GM23338 (cell line): ENCODE data around the gene GEMIN2. TPM values are rescaled to one million over a fixed set of nuclear protein-coding genes. Genes with fewer than 3 reads are reported as not detected.
"Not testable (repeated sequence)": the region's sequence is repeated elsewhere in the genome, so short reads cannot be mapped to it uniquely, and the experiment has no call there.

ENCODE experiments used
- ATAC-seq: fragments of 200-7000 bp; cut with Tn5 transposase; 3 replicates; pipeline ENCODE4 v1.9.1; 2020
- DNase-seq: peaks from one replicate; pipeline ENCODE4 v3.0.0-alpha.2; 2015; ENCODE audit warnings: low spot score
- H2AFZ ChIP-seq: fragments of 200-600 bp; sonication (generic); 2 replicates; pipeline ENCODE4 v1.8.0; 2016; ENCODE audit warnings: antibody characterized with exemption, mild to moderate bottlenecking, moderate library complexity
- H3F3A ChIP-seq: fragments of 200-600 bp; sonication (generic); replicated peaks from 2 replicates; pipeline ENCODE4 v1.8.0; 2017; ENCODE audit warnings: antibody characterized with exemption, mixed run types, low read depth
- H3K27ac ChIP-seq: fragments of 200-600 bp; sonication (generic); 2 replicates; pipeline ENCODE4 v1.6.1; 2016; ENCODE audit warnings: low read depth
- H3K27me3 ChIP-seq: fragments of 200-600 bp; sonication (generic); 2 replicates; pipeline ENCODE4 v1.8.0; 2016; ENCODE audit warnings: mild to moderate bottlenecking, mixed run types, moderate library complexity; ENCODE audit not compliant: insufficient read depth
- H3K36me3 ChIP-seq: fragments of 200-600 bp; sonication (generic); 2 replicates; pipeline ENCODE4 v1.8.0; 2016; ENCODE audit warnings: mild to moderate bottlenecking; ENCODE audit not compliant: insufficient read depth
- H3K4me1 ChIP-seq: fragments of 200-600 bp; sonication (generic); 2 replicates; pipeline ENCODE4 v1.8.0; 2016; ENCODE audit warnings: mild to moderate bottlenecking, moderate library complexity; ENCODE audit not compliant: insufficient read depth
- H3K4me2 ChIP-seq: fragments of 200-600 bp; sonication (generic); 2 replicates; pipeline ENCODE4 v1.7.1; 2017; ENCODE audit warnings: mixed run types
- H3K4me3 ChIP-seq: fragments of 200-600 bp; sonication (generic); 2 replicates; pipeline ENCODE4 v1.6.1; 2016; ENCODE audit warnings: mixed run types
- H3K79me2 ChIP-seq: fragments of 200-600 bp; sonication (generic); replicated peaks from 2 replicates; pipeline ENCODE4 v1.8.0; 2017; ENCODE audit warnings: mild to moderate bottlenecking; ENCODE audit not compliant: insufficient read depth
- H3K9me2 ChIP-seq: fragments of 200-600 bp; sonication (generic); 2 replicates; pipeline ENCODE4 v1.8.0; 2017; ENCODE audit not compliant: insufficient read depth
- H4K20me1 ChIP-seq: fragments of 200-600 bp; sonication (generic); replicated peaks from 2 replicates; pipeline ENCODE4 v1.8.0; 2017; ENCODE audit warnings: mild to moderate bottlenecking; ENCODE audit not compliant: insufficient read depth
- H3K27ac Mint-ChIP-seq: 2 replicates; pipeline ENCODE4 v1.8.0; 2020; ENCODE audit warnings: inconsistent platforms, mild to moderate bottlenecking, moderate library complexity, mixed read lengths
- H3K27me3 Mint-ChIP-seq: 3 replicates; pipeline ENCODE4 v1.8.0; 2022; ENCODE audit warnings: low read depth, mild to moderate bottlenecking, moderate library complexity, mixed read lengths, inconsistent platforms; ENCODE audit not compliant: insufficient read depth, poor library complexity
- H3K36me3 Mint-ChIP-seq: 3 replicates; pipeline ENCODE4 v1.8.0; 2021; ENCODE audit warnings: low read depth, mild to moderate bottlenecking, inconsistent platforms, moderate library complexity, mixed read lengths
- H3K4me1 Mint-ChIP-seq: 3 replicates; pipeline ENCODE4 v1.8.0; 2020; ENCODE audit warnings: mild to moderate bottlenecking, inconsistent platforms, mixed read lengths
- H3K4me3 Mint-ChIP-seq: 3 replicates; pipeline ENCODE4 v1.8.0; 2021; ENCODE audit warnings: moderate library complexity, mild to moderate bottlenecking, inconsistent platforms, mixed read lengths
- H3K9me3 Mint-ChIP-seq: 3 replicates; pipeline ENCODE4 v1.8.0; 2020; ENCODE audit warnings: moderate library complexity, mild to moderate bottlenecking, inconsistent platforms, mixed read lengths
- CREB1 ChIP-seq: fragments of 250-450 bp; sonication (Bioruptor Pico); IDR thresholded peaks from 2 replicates; pipeline ENCODE4 v1.5.0; 2020; ENCODE audit warnings: low read depth, mild to moderate bottlenecking, moderate library complexity
- EZH2 ChIP-seq: fragments of 200-600 bp; sonication (generic); IDR thresholded peaks from one replicate; pipeline ENCODE4 v1.8.0; 2017; ENCODE audit warnings: antibody characterized with exemption, mild to moderate bottlenecking, low read depth; ENCODE audit not compliant: unreplicated experiment
- POLR2AphosphoS5 ChIP-seq: IDR thresholded peaks from 2 replicates; pipeline ENCODE4 v1.6.1; 2016; ENCODE audit warnings: antibody characterized with exemption, low read depth
- polyA plus RNA-seq: library from polyadenylated mRNA; unstranded; fragments of >200 nt; fragmentation: Nextera tagmentation; extraction: Ambion mirVana; gene quantifications from 2 replicates; pipeline ENCODE4 v1.2.1, GENCODE V29; 2016
- total RNA-seq: library from RNA; depleted of rRNA; stranded (reverse); fragments of >200 nt; shearing (Covaris generic); gene quantifications from 2 replicates; pipeline ENCODE4 v1.2.3, GENCODE V29; 2014
- TF ChIP-seq, protein P1 (sequence below): IDR thresholded peaks from one replicate; pipeline ENCODE4 v1.6.1; 2018; ENCODE audit warnings: antibody characterized with exemption; ENCODE audit not compliant: unreplicated experiment
- TF ChIP-seq, protein P2 (sequence below), 2 experiments: fragments of 200-600 bp in 1 of 2; sonication (generic) in 1 of 2; conservative IDR thresholded peaks; 2 replicates each; pipeline versions ENCODE4 v1.5.1 to v1.6.1; 2016 to 2017; ENCODE audit warnings: antibody characterized with exemption in 2 of 2, low read depth in 2 of 2, mild to moderate bottlenecking in 2 of 2, moderate library complexity in 1 of 2
- TF ChIP-seq, protein P3 (sequence below): IDR thresholded peaks from 2 replicates; pipeline ENCODE4 v1.6.1; 2016; ENCODE audit warnings: antibody characterized with exemption

Gene GEMIN2
- total and polyA plus RNA-seq, 2 experiments from 2014 or later, result 37.0 to 61.6 TPM

DNA sequence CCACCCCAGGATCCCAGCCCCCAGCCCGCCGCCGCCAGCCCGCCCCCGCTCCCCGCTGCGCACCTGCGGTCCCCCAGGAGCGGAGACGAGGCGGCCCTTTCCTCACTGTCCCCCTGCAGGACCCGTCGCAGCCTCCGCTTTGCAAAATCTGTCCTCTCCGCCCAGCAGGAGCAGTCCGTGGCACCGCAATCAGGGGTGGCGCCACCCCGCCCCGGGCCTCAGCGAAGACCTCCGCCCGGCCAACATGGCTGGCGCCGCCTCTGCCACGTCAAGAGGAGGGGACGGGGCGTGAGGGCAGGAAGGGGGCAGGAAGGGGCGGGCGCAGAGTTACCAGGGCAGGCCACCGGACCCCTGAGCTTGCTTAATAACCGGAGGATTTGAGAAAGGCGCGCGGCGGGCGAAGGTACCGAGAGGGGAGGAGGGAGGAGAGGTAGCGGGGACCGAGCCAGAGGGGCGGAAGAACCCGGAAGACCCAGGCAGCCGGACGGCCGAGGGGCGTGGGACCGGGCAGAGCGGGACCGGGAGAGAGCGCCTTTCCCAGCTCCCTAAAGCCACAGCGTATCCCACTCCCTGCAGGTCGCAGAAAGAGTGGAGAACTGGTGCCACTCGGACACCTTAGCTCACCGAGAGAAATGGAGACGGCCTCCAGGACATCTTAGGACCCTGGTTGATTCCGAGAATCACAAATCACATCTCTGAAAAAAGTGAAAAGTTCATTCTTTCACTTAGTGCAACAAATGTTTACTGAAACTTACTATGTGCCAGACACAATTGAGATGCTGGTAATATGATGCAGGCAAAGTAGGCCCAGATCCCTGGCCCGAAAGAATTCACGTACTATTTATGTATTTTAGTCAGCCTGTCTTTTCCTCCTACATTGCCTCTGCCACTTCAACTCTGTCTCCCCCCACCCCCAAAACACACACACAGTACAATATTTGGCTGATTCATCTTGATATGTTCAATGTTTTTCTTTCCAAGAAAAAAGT, 10.9 kb upstream of the GEMIN2 start, which contains the start of gene SEC23A:
SEC23A (minus strand) TSS at position 267 of the 989 bp plus-strand sequence. CDS start 7,117 bp downstream, outside the sequence.
- peaks cover 9% of the 10 kb centered on the region for H3K4me1 ChIP-seq
- H3K27ac Mint-ChIP-seq, result peak within 1 kb of the TSS; percentile 90
- H3F3A ChIP-seq, result no peaks in the 10 kb centered on the region; the same call in none of the 2 replicates
- peaks cover 44% of the 10 kb centered on the region for H3K79me2 ChIP-seq
- no peaks in the 10 kb centered on the region for H3K9me2 ChIP-seq
- no peaks in the 10 kb centered on the region for H4K20me1 ChIP-seq
- peaks cover 12% of the 10 kb centered on the region for H3K4me1 Mint-ChIP-seq
- no peak for TF ChIP-seq EZH2
- TF ChIP-seq, protein P1, sequence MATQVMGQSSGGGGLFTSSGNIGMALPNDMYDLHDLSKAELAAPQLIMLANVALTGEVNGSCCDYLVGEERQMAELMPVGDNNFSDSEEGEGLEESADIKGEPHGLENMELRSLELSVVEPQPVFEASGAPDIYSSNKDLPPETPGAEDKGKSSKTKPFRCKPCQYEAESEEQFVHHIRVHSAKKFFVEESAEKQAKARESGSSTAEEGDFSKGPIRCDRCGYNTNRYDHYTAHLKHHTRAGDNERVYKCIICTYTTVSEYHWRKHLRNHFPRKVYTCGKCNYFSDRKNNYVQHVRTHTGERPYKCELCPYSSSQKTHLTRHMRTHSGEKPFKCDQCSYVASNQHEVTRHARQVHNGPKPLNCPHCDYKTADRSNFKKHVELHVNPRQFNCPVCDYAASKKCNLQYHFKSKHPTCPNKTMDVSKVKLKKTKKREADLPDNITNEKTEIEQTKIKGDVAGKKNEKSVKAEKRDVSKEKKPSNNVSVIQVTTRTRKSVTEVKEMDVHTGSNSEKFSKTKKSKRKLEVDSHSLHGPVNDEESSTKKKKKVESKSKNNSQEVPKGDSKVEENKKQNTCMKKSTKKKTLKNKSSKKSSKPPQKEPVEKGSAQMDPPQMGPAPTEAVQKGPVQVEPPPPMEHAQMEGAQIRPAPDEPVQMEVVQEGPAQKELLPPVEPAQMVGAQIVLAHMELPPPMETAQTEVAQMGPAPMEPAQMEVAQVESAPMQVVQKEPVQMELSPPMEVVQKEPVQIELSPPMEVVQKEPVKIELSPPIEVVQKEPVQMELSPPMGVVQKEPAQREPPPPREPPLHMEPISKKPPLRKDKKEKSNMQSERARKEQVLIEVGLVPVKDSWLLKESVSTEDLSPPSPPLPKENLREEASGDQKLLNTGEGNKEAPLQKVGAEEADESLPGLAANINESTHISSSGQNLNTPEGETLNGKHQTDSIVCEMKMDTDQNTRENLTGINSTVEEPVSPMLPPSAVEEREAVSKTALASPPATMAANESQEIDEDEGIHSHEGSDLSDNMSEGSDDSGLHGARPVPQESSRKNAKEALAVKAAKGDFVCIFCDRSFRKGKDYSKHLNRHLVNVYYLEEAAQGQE, result peak; percentile 21
- peak; percentile 96 for TF ChIP-seq POLR2AphosphoS5
- TF ChIP-seq, protein P2, sequence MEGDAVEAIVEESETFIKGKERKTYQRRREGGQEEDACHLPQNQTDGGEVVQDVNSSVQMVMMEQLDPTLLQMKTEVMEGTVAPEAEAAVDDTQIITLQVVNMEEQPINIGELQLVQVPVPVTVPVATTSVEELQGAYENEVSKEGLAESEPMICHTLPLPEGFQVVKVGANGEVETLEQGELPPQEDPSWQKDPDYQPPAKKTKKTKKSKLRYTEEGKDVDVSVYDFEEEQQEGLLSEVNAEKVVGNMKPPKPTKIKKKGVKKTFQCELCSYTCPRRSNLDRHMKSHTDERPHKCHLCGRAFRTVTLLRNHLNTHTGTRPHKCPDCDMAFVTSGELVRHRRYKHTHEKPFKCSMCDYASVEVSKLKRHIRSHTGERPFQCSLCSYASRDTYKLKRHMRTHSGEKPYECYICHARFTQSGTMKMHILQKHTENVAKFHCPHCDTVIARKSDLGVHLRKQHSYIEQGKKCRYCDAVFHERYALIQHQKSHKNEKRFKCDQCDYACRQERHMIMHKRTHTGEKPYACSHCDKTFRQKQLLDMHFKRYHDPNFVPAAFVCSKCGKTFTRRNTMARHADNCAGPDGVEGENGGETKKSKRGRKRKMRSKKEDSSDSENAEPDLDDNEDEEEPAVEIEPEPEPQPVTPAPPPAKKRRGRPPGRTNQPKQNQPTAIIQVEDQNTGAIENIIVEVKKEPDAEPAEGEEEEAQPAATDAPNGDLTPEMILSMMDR (conservative IDR thresholded peaks at IDR 0.05; ENCODE audit: low read depth in 2 of 2), result no peak; a peak in 1 of 4 replicates
- peak; percentile 87 for TF ChIP-seq CREB1
- TF ChIP-seq, protein P3, sequence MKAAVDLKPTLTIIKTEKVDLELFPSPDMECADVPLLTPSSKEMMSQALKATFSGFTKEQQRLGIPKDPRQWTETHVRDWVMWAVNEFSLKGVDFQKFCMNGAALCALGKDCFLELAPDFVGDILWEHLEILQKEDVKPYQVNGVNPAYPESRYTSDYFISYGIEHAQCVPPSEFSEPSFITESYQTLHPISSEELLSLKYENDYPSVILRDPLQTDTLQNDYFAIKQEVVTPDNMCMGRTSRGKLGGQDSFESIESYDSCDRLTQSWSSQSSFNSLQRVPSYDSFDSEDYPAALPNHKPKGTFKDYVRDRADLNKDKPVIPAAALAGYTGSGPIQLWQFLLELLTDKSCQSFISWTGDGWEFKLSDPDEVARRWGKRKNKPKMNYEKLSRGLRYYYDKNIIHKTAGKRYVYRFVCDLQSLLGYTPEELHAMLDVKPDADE, result peak; percentile 62; the same call in 1 of the 2 replicates
- DNase-seq, result peak; percentile 97
- H3K27ac ChIP-seq, result peak within 1 kb of the TSS; percentile 95
- ATAC-seq, result peak; percentile 95
- peak within 1 kb of the TSS; percentile 91; the same call in 1 of the 2 replicates for H2AFZ ChIP-seq
- H3K9me3 Mint-ChIP-seq, result no peaks in the 10 kb centered on the region
- H3K36me3 Mint-ChIP-seq, result no peaks in the 10 kb centered on the region
- H3K36me3 ChIP-seq, result no peaks in the 10 kb centered on the region
- H3K4me3 ChIP-seq, result peak within 1 kb of the TSS; percentile 93
- no peaks in the 10 kb centered on the region for H3K27me3 ChIP-seq
- peak within 1 kb of the TSS; percentile 85 for H3K4me3 Mint-ChIP-seq
- H3K27me3 Mint-ChIP-seq, result no peaks in the 10 kb centered on the region
- peak within 1 kb of the TSS; percentile 84 for H3K4me2 ChIP-seq

- ATAC-seq, H3K27me3 ChIP-seq, H3K36me3 Mint-ChIP-seq, H4K20me1 ChIP-seq, H3K9me2 ChIP-seq, H3K4me1 ChIP-seq, DNase-seq, H3K36me3 ChIP-seq, H2AFZ ChIP-seq, H3K27me3 Mint-ChIP-seq, H3F3A ChIP-seq, H3K9me3 Mint-ChIP-seq: not testable (repeated sequence)
- peaks cover 12% of the 10 kb centered on the region for H3K4me1 Mint-ChIP-seq
- H3K4me3 Mint-ChIP-seq, result peak overlapping the region; percentile 85
- H3K27ac ChIP-seq, result peak overlapping the region; percentile 95
- peak overlapping the region; percentile 87 for H3K27ac Mint-ChIP-seq
- H3K79me2 ChIP-seq, result peaks cover 34% of the 10 kb centered on the region
- H3K4me3 ChIP-seq, result peak overlapping the region; percentile 93
- peak overlapping the region; percentile 84 for H3K4me2 ChIP-seq
These were observed 9.9 kb upstream of the GEMIN2 start for GRCh38 chr14:39104078-39104801.
